Ishikawa (cell line): Measurements from ENCODE around the gene PACSIN3.

Source experiments
- CEBPB ChIP-seq: IDR thresholded peaks from 2 replicates; pipeline ENCODE4 v1.6.1; 2012
- CREB1 ChIP-seq: IDR thresholded peaks from 2 replicates; pipeline ENCODE4 v1.6.1; 2012; ENCODE audit warnings: low read depth
- EGR1 ChIP-seq: IDR thresholded peaks from 2 replicates; pipeline ENCODE4 v1.6.1; 2012
- EP300 ChIP-seq: IDR thresholded peaks from 2 replicates; pipeline ENCODE4 v1.6.1; 2012; ENCODE audit warnings: borderline replicate concordance
- FOXM1 ChIP-seq: IDR thresholded peaks from 2 replicates; pipeline ENCODE4 v1.6.1; 2012; ENCODE audit warnings: low read depth, borderline replicate concordance
- MAX ChIP-seq: IDR thresholded peaks from 2 replicates; pipeline ENCODE4 v1.6.1; 2012
- NFIC ChIP-seq: IDR thresholded peaks from 2 replicates; pipeline ENCODE4 v1.6.1; 2012
- RAD21 ChIP-seq: IDR thresholded peaks from 2 replicates; pipeline ENCODE4 v1.6.1; 2012; ENCODE audit warnings: low read depth
- REST ChIP-seq: IDR thresholded peaks from 2 replicates; pipeline ENCODE4 v1.6.1; 2012; ENCODE audit warnings: low read depth, mild to moderate bottlenecking
- TAF1 ChIP-seq: IDR thresholded peaks from 2 replicates; pipeline ENCODE4 v1.6.1; 2012; ENCODE audit warnings: low read depth, mild to moderate bottlenecking
- TCF12 ChIP-seq: IDR thresholded peaks from 2 replicates; pipeline ENCODE4 v1.6.1; 2012; ENCODE audit warnings: low read depth
- TEAD4 ChIP-seq: IDR thresholded peaks from 2 replicates; pipeline ENCODE4 v1.6.1; 2012
- USF1 ChIP-seq: IDR thresholded peaks from 2 replicates; pipeline ENCODE4 v1.6.1; 2012
- YY1 ChIP-seq: IDR thresholded peaks from 2 replicates; pipeline ENCODE4 v1.6.1; 2012; ENCODE audit warnings: low read depth
- ZBTB7A ChIP-seq: IDR thresholded peaks from 2 replicates; pipeline ENCODE4 v1.6.1; 2012; ENCODE audit warnings: low read depth

The PACSIN3 gene

GRCh38 chr11:47131136-47131535 lies 55.1 kb downstream of the PACSIN3 start:
- TF ChIP-seq FOXM1, result no peak
- TF ChIP-seq TAF1, result no peak
- TF ChIP-seq YY1, result no peak
- TF ChIP-seq MAX, result no peak
- no peak for TF ChIP-seq TEAD4
- TF ChIP-seq CEBPB, result no peak
- no peak for TF ChIP-seq TCF12
- TF ChIP-seq EGR1, result no peak
- no peak for TF ChIP-seq USF1
- no peak for TF ChIP-seq ZBTB7A
- TF ChIP-seq CREB1, result no peak
- TF ChIP-seq REST, result no peak
- TF ChIP-seq EP300, result no peak
- TF ChIP-seq NFIC, result no peak
- no peak for TF ChIP-seq RAD21

- TF ChIP-seq NFIC (no peak), FOXM1 (no peak), EGR1 (no peak), REST (no peak), USF1 (no peak), TEAD4 (no peak), CREB1 (no peak), TAF1 (no peak), ZBTB7A (no peak), TCF12 (no peak), EP300 (no peak), YY1 (no peak), MAX (no peak), CEBPB (no peak), RAD21 (no peak)
These were observed 55.7 kb downstream of the PACSIN3 start for GRCh38 chr11:47130543-47130942.
